ENCODE data around the gene TSPAN18.
A peak's percentile ranks its signal among the peaks of the same experiment; 100 is the strongest.

The TSPAN18 gene

GRCh38 chr11:44971185-44971584 lies 244.4 kb downstream of the TSPAN18 start:
- no peak for DNase-seq

- DNase-seq = no peak
Measured at GRCh38 chr11:44972746-44973435, 246.1 kb downstream of the TSPAN18 start.

- DNase-seq = no peak
Measured at GRCh38 chr11:44973632-44974401, 247.1 kb downstream of the TSPAN18 start.

- no peak for DNase-seq
Measured at GRCh38 chr11:44974402-44975000, 247.7 kb downstream of the TSPAN18 start.

- DNase-seq = no peak
Measured at GRCh38 chr11:44976576-44976975, 249.8 kb downstream of the TSPAN18 start.

- no peak for DNase-seq
Measured at GRCh38 chr11:44977493-44977984, 250.8 kb downstream of the TSPAN18 start.

- no peak for DNase-seq
Measured at GRCh38 chr11:44978274-44978960, 251.7 kb downstream of the TSPAN18 start.

- DNase-seq = peak; percentile 46
Measured at GRCh38 chr11:44978961-44979331, 252.2 kb downstream of the TSPAN18 start.

GRCh38 chr11:44979543-44980399 lies 253.0 kb downstream of the TSPAN18 start:
- peak; percentile 74 for DNase-seq

GRCh38 chr11:44980533-44981427 lies 254.0 kb downstream of the TSPAN18 start:
- DNase-seq = no peak
